Chondrocyte (in vitro differentiated cells): ENCODE measurements around the gene APBA3. TPM values are rescaled to one million over a fixed set of nuclear protein-coding genes. Genes with fewer than 3 reads are reported as not detected.

Experiments used
- DNase-seq: peaks from one replicate; pipeline ENCODE4 v3.0.0; 2021; ENCODE audit warnings: mixed read lengths, low spot score
- H3K27ac Mint-ChIP-seq: one replicate; pipeline ENCODE4 v1.8.0; 2021; ENCODE audit warnings: mild to moderate bottlenecking, moderate library complexity, mixed read lengths; ENCODE audit not compliant: unreplicated experiment
- H3K27me3 Mint-ChIP-seq: 2 replicates; pipeline ENCODE4 v1.8.0; 2021; ENCODE audit warnings: low read depth, mixed read lengths
- H3K36me3 Mint-ChIP-seq: 2 replicates; pipeline ENCODE4 v1.8.0; 2021; ENCODE audit warnings: low read depth, mixed read lengths
- H3K4me1 Mint-ChIP-seq: 2 replicates; pipeline ENCODE4 v1.8.0; 2021; ENCODE audit warnings: low read depth, mild to moderate bottlenecking, mixed read lengths
- H3K4me3 Mint-ChIP-seq: one replicate; pipeline ENCODE4 v1.8.0; 2021; ENCODE audit warnings: mild to moderate bottlenecking, moderate library complexity, mixed read lengths; ENCODE audit not compliant: unreplicated experiment
- H3K9me3 Mint-ChIP-seq: 2 replicates; pipeline ENCODE4 v1.8.0; 2021; ENCODE audit warnings: low read depth, mixed read lengths
- total RNA-seq: library from RNA; stranded (reverse); gene quantifications from 3 replicates; pipeline ENCODE4 v1.2.1, GENCODE V29; 2021
- TF ChIP-seq, protein P1 (sequence below): fragments of 200-600 bp; sonication (generic); IDR thresholded peaks from 2 replicates; pipeline ENCODE4 v1.5.0; 2021; ENCODE audit warnings: antibody characterized with exemption, mild to moderate bottlenecking, moderate library complexity

Gene APBA3
- total RNA-seq, 1 donor from 2014 or later, result 18.2 TPM

DNA sequence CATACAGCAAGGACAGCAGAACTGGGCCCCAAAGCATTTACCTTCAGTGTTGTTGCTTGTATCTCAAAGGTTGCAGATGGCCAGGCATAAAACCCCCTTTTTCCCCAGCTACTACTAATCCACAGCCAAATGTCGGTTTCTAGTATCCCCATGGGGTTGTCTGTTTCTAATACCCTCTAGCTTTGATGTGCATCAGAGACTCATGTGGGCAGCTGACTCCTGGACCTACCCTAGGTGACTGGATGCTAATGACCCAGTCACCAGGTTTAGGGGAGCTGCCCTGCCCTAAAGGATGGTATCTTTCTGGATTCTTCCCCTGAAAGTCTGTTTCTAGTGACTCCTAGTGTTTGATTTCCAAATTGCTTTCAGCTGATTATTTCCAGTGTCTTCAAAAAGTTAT lies 29.4 kb downstream of the APBA3 start:
- H3K4me3 Mint-ChIP-seq, result no peak overlapping the region
- H3K27me3 Mint-ChIP-seq, result peaks cover 6% of the 10 kb centered on the region
- no peak for DNase-seq
- H3K27ac Mint-ChIP-seq, result no peak overlapping the region
- no peaks in the 10 kb centered on the region for H3K4me1 Mint-ChIP-seq
- H3K9me3 Mint-ChIP-seq, result no peaks in the 10 kb centered on the region
- TF ChIP-seq, protein P1, sequence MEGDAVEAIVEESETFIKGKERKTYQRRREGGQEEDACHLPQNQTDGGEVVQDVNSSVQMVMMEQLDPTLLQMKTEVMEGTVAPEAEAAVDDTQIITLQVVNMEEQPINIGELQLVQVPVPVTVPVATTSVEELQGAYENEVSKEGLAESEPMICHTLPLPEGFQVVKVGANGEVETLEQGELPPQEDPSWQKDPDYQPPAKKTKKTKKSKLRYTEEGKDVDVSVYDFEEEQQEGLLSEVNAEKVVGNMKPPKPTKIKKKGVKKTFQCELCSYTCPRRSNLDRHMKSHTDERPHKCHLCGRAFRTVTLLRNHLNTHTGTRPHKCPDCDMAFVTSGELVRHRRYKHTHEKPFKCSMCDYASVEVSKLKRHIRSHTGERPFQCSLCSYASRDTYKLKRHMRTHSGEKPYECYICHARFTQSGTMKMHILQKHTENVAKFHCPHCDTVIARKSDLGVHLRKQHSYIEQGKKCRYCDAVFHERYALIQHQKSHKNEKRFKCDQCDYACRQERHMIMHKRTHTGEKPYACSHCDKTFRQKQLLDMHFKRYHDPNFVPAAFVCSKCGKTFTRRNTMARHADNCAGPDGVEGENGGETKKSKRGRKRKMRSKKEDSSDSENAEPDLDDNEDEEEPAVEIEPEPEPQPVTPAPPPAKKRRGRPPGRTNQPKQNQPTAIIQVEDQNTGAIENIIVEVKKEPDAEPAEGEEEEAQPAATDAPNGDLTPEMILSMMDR, result peak; percentile 28
- no peaks in the 10 kb centered on the region for H3K36me3 Mint-ChIP-seq

DNA sequence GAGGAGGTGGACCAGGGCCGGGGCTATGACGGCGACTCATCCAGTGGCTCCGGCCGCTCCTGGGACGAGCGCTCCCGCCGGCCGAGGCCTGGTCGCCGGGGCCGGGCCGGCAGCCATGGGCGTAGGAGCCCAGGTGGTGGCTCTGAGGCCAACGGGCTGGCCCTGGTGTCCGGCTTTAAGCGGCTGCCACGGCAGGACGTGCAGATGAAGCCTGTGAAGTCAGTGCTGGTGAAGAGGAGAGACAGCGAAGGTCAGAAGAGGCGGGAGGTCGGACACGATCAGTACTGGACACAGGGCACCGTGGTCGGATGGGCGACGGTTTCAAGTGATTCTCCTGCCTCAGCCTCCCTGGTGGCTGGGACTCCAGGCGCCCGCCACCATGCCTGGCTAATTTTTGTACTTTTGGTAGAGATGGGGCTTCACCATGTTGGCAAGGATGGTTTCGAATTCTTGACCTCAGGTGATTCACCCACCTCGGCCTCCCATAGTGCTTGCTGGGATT lies 31.0 kb downstream of the APBA3 start:
- H3K36me3 Mint-ChIP-seq, result no peaks in the 10 kb centered on the region
- H3K27ac Mint-ChIP-seq, result no peak overlapping the region
- H3K4me3 Mint-ChIP-seq, result no peak overlapping the region
- TF ChIP-seq, protein P1, result no peak
- no peak for DNase-seq
- no peaks in the 10 kb centered on the region for H3K4me1 Mint-ChIP-seq
- peaks cover 1% of the 10 kb centered on the region for H3K27me3 Mint-ChIP-seq
- H3K9me3 Mint-ChIP-seq, result no peaks in the 10 kb centered on the region

DNA sequence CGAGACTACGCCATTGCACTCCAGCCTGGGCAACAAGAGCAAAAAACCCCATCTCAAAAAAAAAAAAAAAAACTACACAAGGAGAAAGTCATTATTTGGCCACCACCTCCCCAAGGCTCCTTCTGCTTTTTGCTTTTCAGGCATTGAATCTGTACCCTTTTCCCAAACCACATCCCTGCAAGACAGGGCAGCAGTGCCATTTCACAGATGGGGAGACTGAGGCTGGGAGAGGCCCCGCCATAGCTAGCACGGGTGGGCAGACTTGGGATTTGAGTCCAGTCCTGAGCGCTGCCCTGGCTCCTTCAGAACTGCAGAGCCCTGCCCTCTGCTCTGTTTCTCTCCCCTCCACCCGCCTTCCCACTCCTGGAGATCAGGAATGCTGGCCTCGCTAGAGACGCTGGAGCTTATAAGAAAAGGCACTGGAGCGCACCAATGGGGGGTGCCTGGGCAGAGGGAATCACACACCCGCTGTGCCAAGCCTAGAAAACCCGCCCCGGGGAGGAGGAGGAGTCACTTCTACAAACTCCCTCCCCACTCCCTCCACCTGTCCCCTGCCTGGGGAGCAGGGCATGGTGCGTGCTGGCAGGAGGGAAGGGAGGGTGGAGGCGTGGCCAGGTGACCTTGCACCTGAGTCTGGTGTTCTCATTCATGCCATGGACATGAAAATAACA lies 35.7 kb downstream of the APBA3 start:
- no peak overlapping the region for H3K27ac Mint-ChIP-seq
- TF ChIP-seq, protein P1, result no peak
- H3K36me3 Mint-ChIP-seq, result no peaks in the 10 kb centered on the region
- no peak overlapping the region for H3K4me3 Mint-ChIP-seq
- peaks cover 7% of the 10 kb centered on the region for H3K4me1 Mint-ChIP-seq
- peaks cover 9% of the 10 kb centered on the region for H3K27me3 Mint-ChIP-seq
- H3K9me3 Mint-ChIP-seq, result no peaks in the 10 kb centered on the region
- no peak for DNase-seq

DNA sequence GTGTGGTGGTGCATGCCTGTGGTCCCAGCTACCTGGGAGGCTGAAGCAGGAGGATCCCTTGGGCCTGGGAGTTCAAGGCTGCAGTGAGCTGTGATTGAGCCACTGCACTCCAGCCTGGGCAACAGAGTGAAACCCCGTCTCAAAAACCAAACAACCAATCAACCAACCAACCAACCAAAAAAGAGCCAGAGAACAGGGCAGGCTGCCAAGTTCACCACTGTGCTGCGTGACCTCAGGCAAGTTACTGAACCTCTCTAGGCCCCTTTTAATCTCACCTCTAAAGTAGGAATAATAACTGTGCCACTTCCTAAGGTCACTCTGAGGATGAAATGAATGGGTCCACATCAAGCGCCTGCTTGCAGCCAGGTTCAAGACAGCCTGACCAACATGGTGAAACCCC lies 36.4 kb downstream of the APBA3 start:
- Mint-ChIP-seq H3K27me3 (peaks cover 9% of the 10 kb centered on the region), H3K9me3 (no peaks in the 10 kb centered on the region), H3K4me1 (peaks cover 7% of the 10 kb centered on the region), H3K4me3 (no peak overlapping the region), H3K36me3 (no peaks in the 10 kb centered on the region), H3K27ac (no peak overlapping the region)
- DNase-seq, result no peak
- TF ChIP-seq, protein P1, result no peak

DNA sequence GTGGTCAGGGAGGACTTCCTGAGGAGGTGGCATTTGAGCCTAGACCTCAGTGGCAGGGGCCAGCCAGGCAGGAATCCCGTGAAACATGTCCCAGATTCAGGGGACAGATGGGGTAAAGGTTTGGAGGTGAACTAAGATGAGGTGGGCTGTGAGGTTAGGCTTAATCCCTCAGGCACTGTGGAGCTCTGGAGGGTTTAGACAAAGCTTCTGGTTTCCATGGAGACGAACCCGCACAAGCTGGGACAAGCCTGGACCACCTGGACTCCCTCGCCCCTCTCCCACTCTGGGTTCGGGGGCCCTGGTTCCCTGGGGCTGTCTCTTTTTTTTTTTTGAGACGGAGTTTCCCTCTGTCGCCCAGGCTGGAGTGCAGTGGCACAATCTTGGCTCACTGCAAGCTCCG lies 37.6 kb downstream of the APBA3 start:
- Mint-ChIP-seq H3K27ac (no peak overlapping the region), H3K9me3 (no peaks in the 10 kb centered on the region), H3K4me3 (no peak overlapping the region)

More for the DNA sequence above, 37.6 kb downstream of the APBA3 start:
- Mint-ChIP-seq H3K27me3 (peaks cover 11% of the 10 kb centered on the region), H3K4me1 (peaks cover 11% of the 10 kb centered on the region), H3K36me3 (no peaks in the 10 kb centered on the region)
- TF ChIP-seq, protein P1, result no peak
- DNase-seq, result no peak
